Measurements from ENCODE around the gene BMP6.

DNA sequence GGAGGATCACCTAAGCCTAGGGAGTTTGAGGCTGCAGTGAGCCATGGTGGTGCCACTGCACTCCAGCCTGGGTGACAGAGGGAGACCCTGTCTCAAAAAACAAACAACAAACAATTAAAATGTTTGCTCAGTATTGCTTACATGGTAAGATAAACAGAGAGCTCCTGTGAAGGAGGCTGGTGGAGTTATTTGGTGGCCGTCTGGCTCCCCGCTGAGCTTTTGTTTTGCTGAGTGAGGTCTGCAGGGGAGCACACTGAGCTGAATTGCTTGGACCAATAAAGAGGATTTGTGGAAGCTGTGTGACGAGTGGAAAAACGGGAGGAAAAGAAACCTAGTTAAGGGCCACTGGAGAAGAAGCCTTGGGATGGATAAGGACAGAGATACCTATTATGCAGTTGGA lies 41.1 kb upstream of the BMP6 start:
- TF ChIP-seq, protein P1, sequence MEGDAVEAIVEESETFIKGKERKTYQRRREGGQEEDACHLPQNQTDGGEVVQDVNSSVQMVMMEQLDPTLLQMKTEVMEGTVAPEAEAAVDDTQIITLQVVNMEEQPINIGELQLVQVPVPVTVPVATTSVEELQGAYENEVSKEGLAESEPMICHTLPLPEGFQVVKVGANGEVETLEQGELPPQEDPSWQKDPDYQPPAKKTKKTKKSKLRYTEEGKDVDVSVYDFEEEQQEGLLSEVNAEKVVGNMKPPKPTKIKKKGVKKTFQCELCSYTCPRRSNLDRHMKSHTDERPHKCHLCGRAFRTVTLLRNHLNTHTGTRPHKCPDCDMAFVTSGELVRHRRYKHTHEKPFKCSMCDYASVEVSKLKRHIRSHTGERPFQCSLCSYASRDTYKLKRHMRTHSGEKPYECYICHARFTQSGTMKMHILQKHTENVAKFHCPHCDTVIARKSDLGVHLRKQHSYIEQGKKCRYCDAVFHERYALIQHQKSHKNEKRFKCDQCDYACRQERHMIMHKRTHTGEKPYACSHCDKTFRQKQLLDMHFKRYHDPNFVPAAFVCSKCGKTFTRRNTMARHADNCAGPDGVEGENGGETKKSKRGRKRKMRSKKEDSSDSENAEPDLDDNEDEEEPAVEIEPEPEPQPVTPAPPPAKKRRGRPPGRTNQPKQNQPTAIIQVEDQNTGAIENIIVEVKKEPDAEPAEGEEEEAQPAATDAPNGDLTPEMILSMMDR (IDR thresholded peaks at IDR 0.05; ENCODE audit: borderline replicate concordance, extremely low read depth, low read length, poor library complexity, severe bottlenecking): no peak
- TF ChIP-seq EZH2 (IDR thresholded peaks at IDR 0.05; ENCODE audit: borderline replicate concordance, low read depth, low read length, severe bottlenecking): no peak
